ENCODE results near the gene ALG2. TPM values are rescaled to one million over a fixed set of nuclear protein-coding genes. Genes with fewer than 3 reads are reported as not detected.

Gene ALG2
- total RNA-seq, 2 donors from 2014 or later = 47.0 to 64.4 TPM

DNA sequence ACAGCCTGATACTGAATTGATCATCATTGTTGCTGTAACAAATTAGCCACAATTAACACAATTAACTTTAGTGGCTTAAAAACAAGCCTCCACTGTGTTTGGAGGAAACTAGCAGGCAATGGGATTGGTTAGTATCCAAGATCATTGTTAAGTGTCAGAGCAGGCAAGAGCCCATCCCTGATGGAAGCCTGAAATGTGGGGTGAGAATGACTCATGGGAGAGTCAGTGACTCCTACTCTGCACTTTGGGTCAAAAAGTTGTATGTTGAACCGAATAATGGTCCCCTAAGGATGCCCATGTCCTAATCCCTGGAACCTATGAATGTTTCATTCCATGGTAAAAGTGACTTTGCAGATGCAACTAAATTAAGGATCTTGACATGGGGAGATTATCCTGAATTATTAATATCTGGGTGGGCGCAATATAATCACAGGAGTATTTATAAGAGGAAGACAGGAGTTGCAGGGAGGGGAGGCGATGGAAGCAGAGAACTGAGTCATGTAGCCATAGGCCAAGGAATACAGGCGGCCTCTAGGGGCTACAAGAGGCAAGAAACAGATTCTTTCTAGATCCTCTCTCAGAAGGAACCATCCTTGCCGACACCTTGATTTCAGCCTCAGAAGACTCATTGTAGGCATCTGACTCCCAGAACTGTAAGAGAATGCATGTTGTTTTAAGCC lies 28.8 kb downstream of the ALG2 start:
- Histone ChIP-seq H3K4me3 (no peak overlapping the region), H3K27ac (no peak overlapping the region), H3K36me3 (no peaks in the 10 kb centered on the region), H3K4me1 (replicated peaks) (no peaks in the 10 kb centered on the region), H3K27me3 (replicated peaks; ENCODE audit: insufficient read depth) (no peaks in the 10 kb centered on the region), H3K9me3 (no peaks in the 10 kb centered on the region)
- WGBS = 84% methylated on average over 5 of the region's 5 CpGs
- no peak for DNase-seq (ENCODE audit: low spot score)
- no peak for TF ChIP-seq POLR2AphosphoS5 (IDR thresholded peaks at IDR 0.05)
- TF ChIP-seq, protein P1, sequence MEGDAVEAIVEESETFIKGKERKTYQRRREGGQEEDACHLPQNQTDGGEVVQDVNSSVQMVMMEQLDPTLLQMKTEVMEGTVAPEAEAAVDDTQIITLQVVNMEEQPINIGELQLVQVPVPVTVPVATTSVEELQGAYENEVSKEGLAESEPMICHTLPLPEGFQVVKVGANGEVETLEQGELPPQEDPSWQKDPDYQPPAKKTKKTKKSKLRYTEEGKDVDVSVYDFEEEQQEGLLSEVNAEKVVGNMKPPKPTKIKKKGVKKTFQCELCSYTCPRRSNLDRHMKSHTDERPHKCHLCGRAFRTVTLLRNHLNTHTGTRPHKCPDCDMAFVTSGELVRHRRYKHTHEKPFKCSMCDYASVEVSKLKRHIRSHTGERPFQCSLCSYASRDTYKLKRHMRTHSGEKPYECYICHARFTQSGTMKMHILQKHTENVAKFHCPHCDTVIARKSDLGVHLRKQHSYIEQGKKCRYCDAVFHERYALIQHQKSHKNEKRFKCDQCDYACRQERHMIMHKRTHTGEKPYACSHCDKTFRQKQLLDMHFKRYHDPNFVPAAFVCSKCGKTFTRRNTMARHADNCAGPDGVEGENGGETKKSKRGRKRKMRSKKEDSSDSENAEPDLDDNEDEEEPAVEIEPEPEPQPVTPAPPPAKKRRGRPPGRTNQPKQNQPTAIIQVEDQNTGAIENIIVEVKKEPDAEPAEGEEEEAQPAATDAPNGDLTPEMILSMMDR (IDR thresholded peaks at IDR 0.05) = no peak
- no peak for TF ChIP-seq POLR2A (IDR thresholded peaks at IDR 0.05)
- intact Hi-C loops (cut with DNase I) = no loop called here

DNA sequence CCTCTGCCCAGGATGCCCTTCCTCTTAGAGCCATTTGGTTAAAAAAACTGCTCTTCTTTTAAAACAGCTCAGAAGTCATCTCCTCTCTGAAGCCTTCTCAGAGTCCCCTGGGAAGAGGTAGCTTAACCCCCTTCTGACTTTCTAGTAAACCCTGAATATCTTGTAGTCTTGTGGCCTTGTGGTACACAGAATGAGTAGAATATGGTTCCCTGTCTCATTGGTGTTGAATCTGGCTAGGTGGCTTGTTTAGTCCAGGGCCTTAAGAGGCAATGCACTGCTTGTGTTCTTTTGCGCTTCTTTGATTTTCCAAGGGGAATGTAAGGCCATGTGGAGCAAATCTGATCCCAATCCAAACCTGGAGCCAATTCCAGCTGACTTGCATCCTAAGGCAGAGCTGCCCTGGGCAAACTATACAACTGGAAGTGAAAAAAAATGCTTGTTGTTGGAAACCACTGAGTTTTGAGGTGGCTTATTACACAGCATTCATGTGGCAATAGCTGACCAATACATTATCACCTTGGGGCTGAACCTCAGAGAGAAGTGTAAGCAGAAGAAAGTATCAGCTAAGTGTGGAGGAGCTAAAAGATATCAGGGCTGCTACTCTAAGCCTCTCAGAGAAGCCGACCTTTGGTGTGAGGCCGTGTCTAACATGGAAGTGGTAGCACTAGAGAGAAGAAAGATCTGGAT lies 31.0 kb downstream of the ALG2 start:
- intact Hi-C loops (cut with DNase I) = no loop called here
- H3K27me3 ChIP-seq (replicated peaks; ENCODE audit: insufficient read depth) = no peaks in the 10 kb centered on the region
- 100% methylated on average over 3 of the region's 3 CpGs for WGBS

GRCh38 chr9:99189887-99190596 lies 31.7 kb downstream of the ALG2 start:
- WGBS = 72% methylated on average over 8 of the region's 8 CpGs

More for the DNA sequence above, 31.0 kb downstream of the ALG2 start:
- no peak overlapping the region for H3K27ac ChIP-seq
- no peaks in the 10 kb centered on the region for H3K9me3 ChIP-seq
- no peaks in the 10 kb centered on the region for H3K4me1 ChIP-seq (replicated peaks)
- H3K36me3 ChIP-seq = no peaks in the 10 kb centered on the region
- H3K4me3 ChIP-seq = no peak overlapping the region
- no peak for TF ChIP-seq POLR2A (IDR thresholded peaks at IDR 0.05)
- TF ChIP-seq, protein P1 (IDR thresholded peaks at IDR 0.05) = no peak
- TF ChIP-seq POLR2AphosphoS5 (IDR thresholded peaks at IDR 0.05) = no peak
- no peak for DNase-seq (ENCODE audit: low spot score)

DNA sequence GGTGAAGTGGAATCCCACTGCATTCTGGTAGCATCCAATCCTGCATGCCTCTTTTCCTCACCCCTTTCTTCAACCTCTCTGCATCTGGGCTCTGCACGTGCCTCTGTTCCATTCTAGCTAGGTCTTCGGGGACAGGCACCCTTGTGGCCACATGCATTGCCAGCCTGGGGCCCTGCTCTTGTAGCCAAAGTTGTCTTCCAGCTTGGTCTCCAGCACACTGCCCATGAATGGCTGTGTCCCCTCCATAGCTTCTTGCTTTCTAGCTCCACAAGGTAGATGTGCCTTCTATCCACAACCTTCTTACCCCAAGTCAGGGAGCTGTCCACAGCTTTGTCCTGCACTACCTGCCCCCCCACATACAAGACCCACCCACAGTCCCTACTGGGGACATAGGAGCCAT lies 32.6 kb downstream of the ALG2 start:
- Histone ChIP-seq H3K36me3 (no peaks in the 10 kb centered on the region), H3K4me3 (no peak overlapping the region), H3K27ac (no peak overlapping the region), H3K9me3 (no peaks in the 10 kb centered on the region), H3K4me1 (replicated peaks) (no peaks in the 10 kb centered on the region), H3K27me3 (replicated peaks; ENCODE audit: insufficient read depth) (no peaks in the 10 kb centered on the region)
- intact Hi-C loops (cut with DNase I) = loop anchor here (5.0 to 10.0 kb wide), 4 partner anchors 33 to 1406 kb away; partner anchors contain the start of genes ALG2 and SEC61B
- DNase-seq (ENCODE audit: low spot score) = no peak
- WGBS = 94% methylated on average over 2 of the region's 2 CpGs
- no peak for TF ChIP-seq POLR2AphosphoS5 (IDR thresholded peaks at IDR 0.05)

More at GRCh38 chr9:99189887-99190596, 31.7 kb downstream of the ALG2 start:
- Histone ChIP-seq H3K27me3 (replicated peaks; ENCODE audit: insufficient read depth) (no peaks in the 10 kb centered on the region), H3K4me1 (replicated peaks) (no peaks in the 10 kb centered on the region), H3K27ac (no peak overlapping the region), H3K9me3 (no peaks in the 10 kb centered on the region), H3K36me3 (no peaks in the 10 kb centered on the region), H3K4me3 (no peak overlapping the region)
- intact Hi-C loops (cut with DNase I) = loop anchor here (5.0 to 10.0 kb wide), 4 partner anchors 32 to 1405 kb away; partner anchors contain the start of genes ALG2 and SEC61B
- no peak for DNase-seq (ENCODE audit: low spot score)
- TF ChIP-seq, protein P1 (IDR thresholded peaks at IDR 0.05) = no peak
- no peak for TF ChIP-seq POLR2AphosphoS5 (IDR thresholded peaks at IDR 0.05)
- no peak for TF ChIP-seq POLR2A (IDR thresholded peaks at IDR 0.05)

DNA sequence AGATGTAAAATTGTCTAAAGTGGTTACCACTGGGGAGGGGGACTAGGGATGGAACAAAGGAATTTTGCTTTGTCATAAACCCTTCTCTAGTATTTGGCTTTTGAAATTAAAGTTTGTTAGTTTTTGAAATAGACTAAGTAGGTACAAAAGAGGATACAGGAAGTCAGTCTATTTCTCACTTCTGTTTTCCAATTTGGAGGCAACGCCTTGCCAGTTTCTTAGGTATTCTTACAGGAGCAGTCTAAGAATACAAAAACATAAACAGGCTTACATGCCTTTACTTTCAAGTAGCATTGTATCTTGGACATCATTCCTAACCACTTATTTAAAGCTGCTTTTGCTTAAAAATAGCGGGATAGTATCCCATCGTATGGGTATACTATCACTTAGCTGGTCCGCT lies 34.4 kb downstream of the ALG2 start:
- no peak for TF ChIP-seq POLR2AphosphoS5 (IDR thresholded peaks at IDR 0.05)
- TF ChIP-seq POLR2A (IDR thresholded peaks at IDR 0.05) = no peak
- TF ChIP-seq, protein P1 (IDR thresholded peaks at IDR 0.05) = no peak
- Histone ChIP-seq H3K4me1 (replicated peaks) (no peaks in the 10 kb centered on the region), H3K4me3 (no peak overlapping the region), H3K27ac (no peak overlapping the region), H3K9me3 (no peaks in the 10 kb centered on the region), H3K27me3 (replicated peaks; ENCODE audit: insufficient read depth) (no peaks in the 10 kb centered on the region), H3K36me3 (no peaks in the 10 kb centered on the region)
- 87% methylated on average over 4 of the region's 4 CpGs for WGBS
- DNase-seq (ENCODE audit: low spot score) = no peak
- intact Hi-C loops (cut with DNase I) = loop anchor here (5.0 to 10.0 kb wide), 4 partner anchors 35 to 1407 kb away; partner anchors contain the start of genes ALG2 and SEC61B
